Ovary (tissue), 9 donors: ENCODE data around the gene MAN1C1. TPM values are rescaled to one million over a fixed set of nuclear protein-coding genes. Genes with fewer than 3 reads are reported as not detected.
"Not testable (repeated sequence)": the region's sequence is repeated elsewhere in the genome, so short reads cannot be mapped to it uniquely, and the experiment has no call there.

Experiments used
- DNase-seq, 5 donors: peaks; one replicate each; pipeline ENCODE4 v3.0.0-alpha.2; 2019 to 2020
- H3K27ac ChIP-seq, 2 donors: fragments of 200-600 bp; one replicate each; pipeline versions ENCODE4 v1.5.1 to v1.8.0; 2019 to 2022
- H3K27me3 ChIP-seq: fragments of 200-600 bp; one replicate; pipeline ENCODE4 v1.8.0; 2022
- H3K36me3 ChIP-seq: fragments of 200-600 bp; sonication (generic); one replicate; pipeline ENCODE4 v1.5.1; 2019
- H3K4me1 ChIP-seq: one replicate; pipeline ENCODE4 v1.8.1; 2013; ENCODE audit warnings: mild to moderate bottlenecking, moderate library complexity; ENCODE audit not compliant: insufficient read depth
- H3K4me3 ChIP-seq: fragments of 200-600 bp; sonication (generic); one replicate; pipeline ENCODE4 v1.5.1; 2017
- H3K9me3 ChIP-seq, 2 donors: fragments of 200-600 bp in 1 of 2; sonication (generic) in 1 of 2; one replicate each; pipeline versions ENCODE4 v1.5.1 to v1.8.1; 2013 to 2019; ENCODE audit warnings: mild to moderate bottlenecking in 1 of 2, moderate library complexity in 1 of 2
- EP300 ChIP-seq: sonication (generic); formaldehyde crosslinking; IDR thresholded peaks from one replicate; pipeline ENCODE4 v1.6.1; 2017; ENCODE audit warnings: antibody characterized with exemption
- POLR2A ChIP-seq: fragments of 450-650 bp; IDR thresholded peaks from one replicate; pipeline ENCODE4 v1.6.1; 2017; ENCODE audit warnings: antibody characterized with exemption, mild to moderate bottlenecking, moderate library complexity
- WGBS, 3 donors: extraction: QIAGEN DNeasy Blood & Tissue Kit in 1 of 3; methylation state at CpG; one replicate each; pipeline versions ENCODE4 v1.1.5 to v1.1.7; 2013 to 2017; 5-methylcytosine and 5-hydroxymethylcytosine counted together
- intact Hi-C, 4 donors: fragments of 100-400 bp; cut with DNase I; formaldehyde crosslinking; loops; one replicate each; pipeline versions ENCODE4 v1.11.0 to v1.15.1; 2022 to 2023
- polyA plus RNA-seq, 2 donors: library from polyadenylated mRNA; stranded (reverse); fragments of 200-250 nt in 1 of 2; fragments of 350-450 nt in 1 of 2; fragmentation: Illumina TruSeq in 1 of 2; extraction: RNeasy Lipid Tissue Mini Kit (QIAGEN cat#74804) in 1 of 2; gene quantifications; one replicate each; pipeline ENCODE4 v1.2.3, GENCODE V29; 2013 to 2014
- total RNA-seq, 7 donors: library from RNA; depleted of rRNA in 2 of 7; stranded (reverse); fragments of >200 nt in 2 of 7; fragmentation: NEBNext Ultra II Directional in 3 of 7; extraction: Animal tissue kit (Norgen Biotek cat#: 25700) in 3 of 7; gene quantifications; one replicate each; pipeline versions ENCODE4 v1.1.0 to v1.2.4, GENCODE V29; 2016 to 2023
- TF ChIP-seq, protein P1 (sequence below), 3 donors: fragments of 450-650 bp in 2 of 3; fragments of 200-600 bp in 1 of 3; IDR thresholded peaks; one replicate each; pipeline versions ENCODE4 v1.5.1 to v1.8.0; 2016 to 2022; ENCODE audit warnings: antibody characterized with exemption in 3 of 3, mild to moderate bottlenecking in 1 of 3
- donor health status: DM: no; HTN: no; CAD: no; lungs with moderate emphysema.
- donor health status: DM: no; HTN: no; CAD: no.
- donor health status: Bipolar disorder and iron deficiency.
- donor health status: DM: yes; HTN: yes; CAD: no.
- donor health status: DM: no; HTN: no; CAD: no.
- donor health status: DM: yes; HTN: yes; CAD: no.

MAN1C1 gene
- total and polyA plus RNA-seq, 9 donors: 18.0 to 59.2 (median 33.1) TPM

DNA sequence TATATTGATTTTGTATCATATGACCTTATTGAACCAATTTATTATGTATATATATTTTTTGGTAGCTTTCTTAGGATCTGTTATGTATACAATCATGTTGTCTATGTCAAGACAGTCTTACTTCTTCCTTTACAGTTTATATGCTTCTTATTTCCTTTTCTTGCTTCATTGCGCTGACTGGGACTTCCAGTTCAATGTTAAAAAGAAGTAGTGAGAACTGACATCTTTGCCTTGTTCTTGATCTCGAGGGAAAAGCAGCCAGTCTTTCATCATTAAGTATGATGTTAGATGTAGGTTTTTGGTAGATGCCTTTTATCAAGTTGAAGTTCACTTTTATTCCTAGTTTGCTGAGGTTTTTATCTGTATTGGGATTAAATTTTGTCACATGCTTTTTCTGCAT lies 17.5 kb downstream of the MAN1C1 start:
- intact Hi-C loops: no loop called here
- H3K4me3 ChIP-seq: no peak overlapping the region
- TF ChIP-seq EP300 (no peak), POLR2A (no peak)
- TF ChIP-seq, protein P1, sequence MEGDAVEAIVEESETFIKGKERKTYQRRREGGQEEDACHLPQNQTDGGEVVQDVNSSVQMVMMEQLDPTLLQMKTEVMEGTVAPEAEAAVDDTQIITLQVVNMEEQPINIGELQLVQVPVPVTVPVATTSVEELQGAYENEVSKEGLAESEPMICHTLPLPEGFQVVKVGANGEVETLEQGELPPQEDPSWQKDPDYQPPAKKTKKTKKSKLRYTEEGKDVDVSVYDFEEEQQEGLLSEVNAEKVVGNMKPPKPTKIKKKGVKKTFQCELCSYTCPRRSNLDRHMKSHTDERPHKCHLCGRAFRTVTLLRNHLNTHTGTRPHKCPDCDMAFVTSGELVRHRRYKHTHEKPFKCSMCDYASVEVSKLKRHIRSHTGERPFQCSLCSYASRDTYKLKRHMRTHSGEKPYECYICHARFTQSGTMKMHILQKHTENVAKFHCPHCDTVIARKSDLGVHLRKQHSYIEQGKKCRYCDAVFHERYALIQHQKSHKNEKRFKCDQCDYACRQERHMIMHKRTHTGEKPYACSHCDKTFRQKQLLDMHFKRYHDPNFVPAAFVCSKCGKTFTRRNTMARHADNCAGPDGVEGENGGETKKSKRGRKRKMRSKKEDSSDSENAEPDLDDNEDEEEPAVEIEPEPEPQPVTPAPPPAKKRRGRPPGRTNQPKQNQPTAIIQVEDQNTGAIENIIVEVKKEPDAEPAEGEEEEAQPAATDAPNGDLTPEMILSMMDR (IDR thresholded peaks at IDR 0.05): no peak
- H3K9me3 ChIP-seq: no peaks in the 10 kb centered on the region
- 93 to 97% (median 95%) methylated on average over 2 of the region's 2 CpGs for WGBS, 3 donors
- no peaks in the 10 kb centered on the region for H3K27me3 ChIP-seq
- no peak overlapping the region for H3K27ac ChIP-seq
- peaks cover 5% of the 10 kb centered on the region for H3K4me1 ChIP-seq
- no peak for DNase-seq
- H3K36me3 ChIP-seq: no peaks in the 10 kb centered on the region

DNA sequence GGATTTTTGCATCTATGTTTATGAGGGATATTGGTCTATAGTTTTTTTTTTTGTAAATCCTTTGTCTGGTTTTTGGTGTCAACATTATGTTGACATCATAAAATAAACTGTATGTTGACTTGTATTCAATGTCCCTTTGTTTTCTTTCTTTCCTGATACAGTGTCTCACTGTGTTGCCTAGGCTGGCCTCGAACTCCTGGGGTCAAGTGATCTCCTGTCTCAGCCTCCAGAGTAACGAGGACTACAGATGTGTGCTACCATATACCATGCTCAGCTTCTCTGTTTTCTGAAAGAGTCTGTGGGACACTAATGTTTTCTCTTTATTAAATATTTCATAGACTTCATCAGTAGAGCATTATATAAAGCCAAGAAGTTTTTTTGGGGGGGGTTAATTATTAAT lies 18.3 kb downstream of the MAN1C1 start:
- no peaks in the 10 kb centered on the region for H3K36me3 ChIP-seq
- intact Hi-C loops: no loop called here
- no peak for TF ChIP-seq POLR2A
- TF ChIP-seq, protein P1 (IDR thresholded peaks at IDR 0.05): no peak
- no peak for TF ChIP-seq EP300
- no peak overlapping the region for H3K27ac ChIP-seq
- WGBS, 3 donors: 93 to 96% (median 95%) methylated on average over 2 of the region's 2 CpGs
- no peak overlapping the region for H3K4me3 ChIP-seq
- no peak for DNase-seq
- no peaks in the 10 kb centered on the region for H3K27me3 ChIP-seq
- H3K4me1 ChIP-seq: peaks cover 5% of the 10 kb centered on the region
- H3K9me3 ChIP-seq: no peaks in the 10 kb centered on the region

DNA sequence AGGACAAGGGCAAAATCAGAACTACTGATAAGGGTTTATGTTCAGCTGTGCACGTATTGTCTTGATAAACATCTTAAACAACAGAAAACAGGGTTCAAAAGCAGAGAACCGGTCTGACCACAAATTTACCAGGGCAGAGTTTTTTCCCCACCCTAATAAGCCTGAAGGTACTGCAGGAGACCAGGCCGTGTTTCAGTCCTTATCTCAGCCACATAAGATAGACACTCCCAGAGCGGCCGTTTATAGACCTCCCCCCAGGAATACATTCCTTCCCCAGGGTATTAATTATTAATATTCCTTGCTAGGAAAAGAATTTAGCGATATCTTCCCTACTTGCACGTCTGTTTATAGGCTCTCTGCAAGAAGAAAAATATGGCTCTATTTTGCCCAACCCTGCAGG lies 19.6 kb downstream of the MAN1C1 start:
- WGBS, 3 donors: 94 to 95% (median 95%) methylated on average over 7 of the region's 7 CpGs
- H3K4me1 ChIP-seq, DNase-seq, H3K9me3 ChIP-seq, H3K27ac ChIP-seq, H3K4me3 ChIP-seq, intact Hi-C loops, H3K36me3 ChIP-seq, H3K27me3 ChIP-seq: not testable (repeated sequence)

DNA sequence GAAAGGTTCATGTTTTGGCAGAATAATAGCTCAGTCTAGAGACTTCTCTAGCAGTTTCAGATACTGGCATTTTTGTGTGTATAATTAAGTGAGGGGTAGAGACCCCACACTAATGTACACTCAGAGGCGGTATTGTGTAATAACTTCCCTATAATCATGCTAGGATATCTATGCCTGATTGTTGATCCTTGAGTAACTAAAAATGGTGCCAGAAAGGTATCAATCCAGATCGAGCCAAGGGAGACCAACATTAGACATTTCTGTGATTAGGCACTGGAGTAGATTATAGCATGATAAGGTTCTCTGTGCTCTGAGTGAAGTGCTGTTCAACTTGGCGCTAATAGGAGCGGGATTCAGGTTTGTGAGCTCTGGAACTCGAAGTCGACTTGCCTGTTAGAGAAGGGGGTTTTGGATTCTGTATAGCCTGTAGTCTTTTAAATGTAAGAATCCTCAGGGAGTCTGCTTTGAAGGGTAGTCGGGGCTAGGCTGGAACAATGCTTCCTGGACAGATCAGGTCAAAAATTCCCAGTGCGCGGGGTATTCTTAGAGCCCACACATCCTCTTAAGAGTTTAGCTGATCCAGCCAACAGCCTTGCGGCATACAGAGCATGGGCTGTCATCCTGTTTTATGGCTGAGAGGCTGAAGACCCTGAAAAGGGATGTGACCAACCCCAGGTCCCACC lies 24.2 kb downstream of the MAN1C1 start:
- 78 to 90% (median 85%) methylated on average over 10 of the region's 10 CpGs for WGBS, 3 donors
- no peaks in the 10 kb centered on the region for H3K36me3 ChIP-seq
- DNase-seq: no peak
- intact Hi-C loops: no loop called here
- no peaks in the 10 kb centered on the region for H3K9me3 ChIP-seq
- H3K27me3 ChIP-seq: no peaks in the 10 kb centered on the region
- peaks cover 6% of the 10 kb centered on the region for H3K4me1 ChIP-seq
- H3K4me3 ChIP-seq: no peak overlapping the region
- no peak for TF ChIP-seq POLR2A
- TF ChIP-seq, protein P1 (IDR thresholded peaks at IDR 0.05): no peak
- TF ChIP-seq EP300: no peak
- H3K27ac ChIP-seq: no peak overlapping the region

DNA sequence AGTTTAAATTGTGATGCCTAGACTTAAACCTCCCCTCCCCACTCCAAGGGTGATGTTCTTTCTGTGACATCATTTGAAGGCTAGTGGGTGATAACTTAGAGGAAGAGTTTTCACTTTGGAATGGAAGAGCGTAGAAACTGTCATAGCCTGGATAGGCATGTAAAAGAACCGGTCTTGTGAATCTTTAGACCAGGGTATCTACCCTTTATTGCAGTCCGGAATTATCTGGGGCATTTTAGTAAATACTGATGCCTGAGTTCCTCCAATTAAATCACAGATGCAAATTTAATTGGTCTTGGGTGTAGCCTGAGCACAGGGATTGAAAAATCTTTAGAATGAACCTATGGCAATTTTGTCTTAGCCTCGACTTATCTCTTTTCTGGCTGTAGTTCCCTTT lies 24.7 kb downstream of the MAN1C1 start:
- WGBS, 3 donors: 79 to 83% (median 81%) methylated on average over 4 of the region's 4 CpGs
- TF ChIP-seq EP300 (no peak), POLR2A (no peak)
- TF ChIP-seq, protein P1 (IDR thresholded peaks at IDR 0.05): no peak
- no peaks in the 10 kb centered on the region for H3K36me3 ChIP-seq
- no peak overlapping the region for H3K27ac ChIP-seq
- peaks cover 6% of the 10 kb centered on the region for H3K4me1 ChIP-seq
- intact Hi-C loops: no loop called here
- no peaks in the 10 kb centered on the region for H3K27me3 ChIP-seq
- no peak for DNase-seq
- no peaks in the 10 kb centered on the region for H3K9me3 ChIP-seq
- no peak overlapping the region for H3K4me3 ChIP-seq
